Neural crest cell (in vitro differentiated cells): ENCODE data around the gene PCSK5. TPM values are rescaled to one million over a fixed set of nuclear protein-coding genes. Genes with fewer than 3 reads are reported as not detected.
"Not testable (repeated sequence)": the region's sequence is repeated elsewhere in the genome, so short reads cannot be mapped to it uniquely, and the experiment has no call there.

ENCODE experiments used
- DNase-seq: peaks from one replicate; pipeline ENCODE4 v3.0.0; 2021; ENCODE audit warnings: low read depth, mixed read lengths, low spot score
- H3K27ac Mint-ChIP-seq: one replicate; pipeline ENCODE4 v1.8.0; 2021; ENCODE audit warnings: mild to moderate bottlenecking, mixed read lengths; ENCODE audit not compliant: unreplicated experiment
- H3K27me3 Mint-ChIP-seq: 2 replicates; pipeline ENCODE4 v1.8.0; 2021; ENCODE audit warnings: low read depth, mild to moderate bottlenecking, mixed read lengths
- H3K36me3 Mint-ChIP-seq: 2 replicates; pipeline ENCODE4 v1.8.0; 2021; ENCODE audit warnings: low read depth, mild to moderate bottlenecking, mixed read lengths
- H3K4me1 Mint-ChIP-seq: 2 replicates; pipeline ENCODE4 v1.8.0; 2021; ENCODE audit warnings: mixed read lengths
- H3K4me3 Mint-ChIP-seq: one replicate; pipeline ENCODE4 v1.8.0; 2021; ENCODE audit warnings: mild to moderate bottlenecking, mixed read lengths
- H3K9me3 Mint-ChIP-seq: 2 replicates; pipeline ENCODE4 v1.8.0; 2021; ENCODE audit warnings: mixed read lengths
- total RNA-seq: library from RNA; stranded (reverse); gene quantifications from 2 replicates; pipeline ENCODE4 v1.2.1, GENCODE V29; 2021
- TF ChIP-seq, protein P1 (sequence below): fragments of 200-600 bp; sonication (generic); conservative IDR thresholded peaks from 2 replicates; pipeline ENCODE4 v1.5.0; 2021; ENCODE audit warnings: antibody characterized with exemption, mild to moderate bottlenecking

PCSK5 gene
- total RNA-seq, 1 donor from 2014 or later = 3.1 TPM

GRCh38 chr9:76359766-76360165 lies 469.3 kb downstream of the PCSK5 start:
- no peaks in the 10 kb centered on the region for H3K9me3 Mint-ChIP-seq
- no peaks in the 10 kb centered on the region for H3K36me3 Mint-ChIP-seq
- no peak overlapping the region for H3K27ac Mint-ChIP-seq
- TF ChIP-seq, protein P1, sequence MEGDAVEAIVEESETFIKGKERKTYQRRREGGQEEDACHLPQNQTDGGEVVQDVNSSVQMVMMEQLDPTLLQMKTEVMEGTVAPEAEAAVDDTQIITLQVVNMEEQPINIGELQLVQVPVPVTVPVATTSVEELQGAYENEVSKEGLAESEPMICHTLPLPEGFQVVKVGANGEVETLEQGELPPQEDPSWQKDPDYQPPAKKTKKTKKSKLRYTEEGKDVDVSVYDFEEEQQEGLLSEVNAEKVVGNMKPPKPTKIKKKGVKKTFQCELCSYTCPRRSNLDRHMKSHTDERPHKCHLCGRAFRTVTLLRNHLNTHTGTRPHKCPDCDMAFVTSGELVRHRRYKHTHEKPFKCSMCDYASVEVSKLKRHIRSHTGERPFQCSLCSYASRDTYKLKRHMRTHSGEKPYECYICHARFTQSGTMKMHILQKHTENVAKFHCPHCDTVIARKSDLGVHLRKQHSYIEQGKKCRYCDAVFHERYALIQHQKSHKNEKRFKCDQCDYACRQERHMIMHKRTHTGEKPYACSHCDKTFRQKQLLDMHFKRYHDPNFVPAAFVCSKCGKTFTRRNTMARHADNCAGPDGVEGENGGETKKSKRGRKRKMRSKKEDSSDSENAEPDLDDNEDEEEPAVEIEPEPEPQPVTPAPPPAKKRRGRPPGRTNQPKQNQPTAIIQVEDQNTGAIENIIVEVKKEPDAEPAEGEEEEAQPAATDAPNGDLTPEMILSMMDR = no peak
- no peaks in the 10 kb centered on the region for H3K4me1 Mint-ChIP-seq
- H3K27me3 Mint-ChIP-seq = no peaks in the 10 kb centered on the region
- H3K4me3 Mint-ChIP-seq = no peak overlapping the region
- no peak for DNase-seq

DNA sequence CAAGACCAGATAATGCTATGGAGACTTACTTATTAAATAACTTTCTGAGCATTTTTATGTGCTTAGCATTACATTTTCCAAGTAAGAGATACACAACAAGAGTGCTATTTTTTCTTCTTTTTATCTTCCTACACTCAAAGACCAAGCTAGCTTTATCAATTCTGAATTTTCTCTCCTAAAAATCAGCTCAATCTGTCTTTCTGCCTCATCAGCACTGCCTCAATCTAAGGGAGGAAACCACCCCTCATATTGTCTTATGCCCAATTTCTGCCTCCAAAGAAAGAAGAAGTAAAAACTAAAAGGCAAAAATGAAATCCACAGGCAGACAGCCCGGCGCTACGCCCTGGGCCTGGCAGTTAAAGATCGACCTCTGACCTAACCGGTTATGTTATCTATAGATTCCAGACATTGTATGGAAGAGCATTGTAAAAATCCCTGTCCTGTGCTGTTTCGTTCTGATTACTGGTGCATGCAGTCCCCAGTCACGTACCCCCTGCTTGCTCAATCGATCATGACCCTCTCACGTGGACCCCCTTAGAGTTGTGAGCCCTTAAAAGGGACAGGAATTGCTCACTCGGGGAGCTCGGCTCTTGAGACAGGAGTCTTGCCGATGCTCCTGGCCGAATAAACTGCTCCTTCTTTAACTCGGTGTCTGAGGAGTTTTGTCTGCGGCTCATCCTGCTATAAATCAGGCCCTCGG lies 472.0 kb downstream of the PCSK5 start:
- DNase-seq, H3K4me3 Mint-ChIP-seq, H3K4me1 Mint-ChIP-seq, H3K36me3 Mint-ChIP-seq, H3K27me3 Mint-ChIP-seq, H3K27ac Mint-ChIP-seq, H3K9me3 Mint-ChIP-seq: not testable (repeated sequence)

- Mint-ChIP-seq H3K36me3 (no peaks in the 10 kb centered on the region), H3K27ac (no peak overlapping the region), H3K27me3 (no peaks in the 10 kb centered on the region), H3K9me3 (no peaks in the 10 kb centered on the region), H3K4me1 (no peaks in the 10 kb centered on the region), H3K4me3 (no peak overlapping the region)
- TF ChIP-seq, protein P1 = no peak
- no peak for DNase-seq
Measured at GRCh38 chr9:76363032-76363395, 472.5 kb downstream of the PCSK5 start.

- DNase-seq = no peak
- TF ChIP-seq, protein P1 = no peak
- Mint-ChIP-seq H3K36me3 (no peaks in the 10 kb centered on the region), H3K27ac (no peak overlapping the region), H3K4me1 (no peaks in the 10 kb centered on the region), H3K4me3 (no peak overlapping the region), H3K9me3 (no peaks in the 10 kb centered on the region), H3K27me3 (no peaks in the 10 kb centered on the region)
Measured at GRCh38 chr9:76365028-76365427, 474.6 kb downstream of the PCSK5 start.

GRCh38 chr9:76366275-76366674 lies 475.8 kb downstream of the PCSK5 start:
- Mint-ChIP-seq H3K4me1 (no peaks in the 10 kb centered on the region), H3K4me3 (no peak overlapping the region), H3K36me3 (no peaks in the 10 kb centered on the region), H3K27me3 (no peaks in the 10 kb centered on the region), H3K27ac (no peak overlapping the region), H3K9me3 (no peaks in the 10 kb centered on the region)
- DNase-seq = no peak
- TF ChIP-seq, protein P1 = no peak

DNA sequence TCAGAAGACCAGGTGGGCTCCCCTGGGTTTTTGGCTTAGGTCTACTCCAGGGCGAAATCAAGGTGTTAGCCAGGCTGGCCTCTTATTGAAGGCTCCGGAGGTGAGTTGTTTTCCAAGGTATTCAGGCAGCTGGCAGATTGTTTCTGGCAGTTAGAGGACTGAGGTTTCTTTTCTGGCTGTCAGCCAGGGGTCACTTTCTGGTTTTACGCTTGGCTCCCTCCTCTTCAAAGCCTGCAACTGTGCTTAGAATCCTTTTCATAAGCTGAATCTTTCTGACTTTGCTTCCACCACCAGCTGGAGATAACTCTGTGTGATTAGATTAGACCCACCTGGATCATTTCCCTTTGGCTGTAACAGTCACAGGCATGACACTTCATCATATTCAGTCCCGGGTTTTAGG lies 479.1 kb downstream of the PCSK5 start:
- TF ChIP-seq, protein P1 = no peak
- H3K36me3 Mint-ChIP-seq = no peaks in the 10 kb centered on the region
- no peaks in the 10 kb centered on the region for H3K9me3 Mint-ChIP-seq
- H3K27ac Mint-ChIP-seq = no peak overlapping the region
- peaks cover 11% of the 10 kb centered on the region for H3K4me1 Mint-ChIP-seq
- no peaks in the 10 kb centered on the region for H3K27me3 Mint-ChIP-seq
- no peak for DNase-seq
- no peak overlapping the region for H3K4me3 Mint-ChIP-seq
